Trophoblast cell (in vitro differentiated cells and primary cell): ENCODE data around the gene PTGDR2.

Experiments
- DNase-seq, 2 donors: peaks; one replicate each; pipeline ENCODE4 v3.0.0-alpha.2; 2016
- H2AFZ ChIP-seq: 2 replicates; pipeline ENCODE4 v1.6.1; 2013; ENCODE audit warnings: low read length, moderate library complexity, mild to moderate bottlenecking; ENCODE audit not compliant: insufficient read depth, poor library complexity
- H2AK5ac ChIP-seq: 2 replicates; pipeline ENCODE4 v1.6.1; 2013; ENCODE audit warnings: mild to moderate bottlenecking, low read length
- H2BK120ac ChIP-seq: 2 replicates; pipeline ENCODE4 v1.6.1; 2013; ENCODE audit warnings: low read length, mild to moderate bottlenecking, moderate library complexity; ENCODE audit not compliant: insufficient read depth, poor library complexity
- H2BK12ac ChIP-seq: 2 replicates; pipeline ENCODE4 v1.6.1; 2013; ENCODE audit warnings: mild to moderate bottlenecking, low read length, moderate library complexity
- H2BK5ac ChIP-seq: 2 replicates; pipeline ENCODE4 v1.6.1; 2013; ENCODE audit warnings: low read length, low read depth, moderate library complexity, mild to moderate bottlenecking; ENCODE audit not compliant: poor library complexity
- H3K14ac ChIP-seq: 2 replicates; pipeline ENCODE4 v1.6.1; 2013; ENCODE audit warnings: mild to moderate bottlenecking, low read length
- H3K18ac ChIP-seq: 2 replicates; pipeline ENCODE4 v1.6.1; 2013; ENCODE audit warnings: mild to moderate bottlenecking, low read length
- H3K23ac ChIP-seq: 2 replicates; pipeline ENCODE4 v1.6.1; 2013; ENCODE audit warnings: low read length
- H3K27ac ChIP-seq: 2 replicates; pipeline ENCODE4 v1.5.1; 2013; ENCODE audit warnings: low read depth, mild to moderate bottlenecking, inconsistent platforms, low read length, moderate library complexity
- H3K27me3 ChIP-seq: 2 replicates; pipeline ENCODE4 v1.6.1; 2013; ENCODE audit warnings: inconsistent platforms, mild to moderate bottlenecking, low read length, moderate library complexity; ENCODE audit not compliant: insufficient read depth
- H3K36me3 ChIP-seq, 2 experiments: 1 replicate in 1 of 2; 2 replicates in 1 of 2; pipeline ENCODE4 v1.6.1; 2013; ENCODE audit warnings: low read length in 2 of 2, mild to moderate bottlenecking in 2 of 2, moderate library complexity in 1 of 2; ENCODE audit not compliant: insufficient read depth in 2 of 2, control insufficient read depth in 1 of 2
- H3K4ac ChIP-seq: 2 replicates; pipeline ENCODE4 v1.6.1; 2013; ENCODE audit warnings: low read depth, mild to moderate bottlenecking, low read length, moderate library complexity
- H3K4me1 ChIP-seq, 2 experiments: 1 replicate in 1 of 2; 2 replicates in 1 of 2; pipeline ENCODE4 v1.6.1; 2013; ENCODE audit warnings: low read length in 2 of 2, mild to moderate bottlenecking in 2 of 2, moderate library complexity in 1 of 2; ENCODE audit not compliant: insufficient read depth in 2 of 2, control insufficient read depth in 1 of 2
- H3K4me2 ChIP-seq: 2 replicates; pipeline ENCODE4 v1.6.1; 2013; ENCODE audit warnings: inconsistent platforms, mild to moderate bottlenecking, low read length, moderate library complexity
- H3K4me3 ChIP-seq: 2 replicates; pipeline ENCODE4 v1.5.1; 2013; ENCODE audit warnings: mild to moderate bottlenecking, low read depth, low read length, inconsistent platforms
- H3K79me1 ChIP-seq: one replicate; pipeline ENCODE4 v1.6.1; 2013; ENCODE audit warnings: low read length
- H3K79me2 ChIP-seq: 2 replicates; pipeline ENCODE4 v1.6.1; 2013; ENCODE audit warnings: low read length, mild to moderate bottlenecking; ENCODE audit not compliant: control insufficient read depth, insufficient read depth, poor library complexity
- H3K9ac ChIP-seq: 2 replicates; pipeline ENCODE4 v1.6.1; 2013; ENCODE audit warnings: mild to moderate bottlenecking, low read length
- H3K9me3 ChIP-seq: 2 replicates; pipeline ENCODE4 v1.6.1; 2013; ENCODE audit warnings: low read depth, mild to moderate bottlenecking, control low read depth, inconsistent platforms, low read length; ENCODE audit not compliant: insufficient read depth
- H4K12ac ChIP-seq: 2 replicates; pipeline ENCODE4 v1.6.1; 2013; ENCODE audit warnings: low read depth, mild to moderate bottlenecking, low read length, moderate library complexity
- H4K8ac ChIP-seq: 2 replicates; pipeline ENCODE4 v1.6.1; 2013; ENCODE audit warnings: low read depth, mild to moderate bottlenecking, low read length, moderate library complexity
- H4K91ac ChIP-seq: one replicate; pipeline ENCODE4 v1.6.1; 2013; ENCODE audit warnings: low read depth, mild to moderate bottlenecking, low read length, moderate library complexity
- WGBS: extraction: QIAGEN DNeasy Blood & Tissue Kit; methylation state at CpG from one replicate; pipeline ENCODE4 v1.1.7; 2013; ENCODE audit warnings: missing lambda C conversion rate; ENCODE audit not compliant: insufficient read length, insufficient coverage; ENCODE audit errors: extremely low coverage; 5-methylcytosine and 5-hydroxymethylcytosine counted together

PTGDR2 gene

DNA sequence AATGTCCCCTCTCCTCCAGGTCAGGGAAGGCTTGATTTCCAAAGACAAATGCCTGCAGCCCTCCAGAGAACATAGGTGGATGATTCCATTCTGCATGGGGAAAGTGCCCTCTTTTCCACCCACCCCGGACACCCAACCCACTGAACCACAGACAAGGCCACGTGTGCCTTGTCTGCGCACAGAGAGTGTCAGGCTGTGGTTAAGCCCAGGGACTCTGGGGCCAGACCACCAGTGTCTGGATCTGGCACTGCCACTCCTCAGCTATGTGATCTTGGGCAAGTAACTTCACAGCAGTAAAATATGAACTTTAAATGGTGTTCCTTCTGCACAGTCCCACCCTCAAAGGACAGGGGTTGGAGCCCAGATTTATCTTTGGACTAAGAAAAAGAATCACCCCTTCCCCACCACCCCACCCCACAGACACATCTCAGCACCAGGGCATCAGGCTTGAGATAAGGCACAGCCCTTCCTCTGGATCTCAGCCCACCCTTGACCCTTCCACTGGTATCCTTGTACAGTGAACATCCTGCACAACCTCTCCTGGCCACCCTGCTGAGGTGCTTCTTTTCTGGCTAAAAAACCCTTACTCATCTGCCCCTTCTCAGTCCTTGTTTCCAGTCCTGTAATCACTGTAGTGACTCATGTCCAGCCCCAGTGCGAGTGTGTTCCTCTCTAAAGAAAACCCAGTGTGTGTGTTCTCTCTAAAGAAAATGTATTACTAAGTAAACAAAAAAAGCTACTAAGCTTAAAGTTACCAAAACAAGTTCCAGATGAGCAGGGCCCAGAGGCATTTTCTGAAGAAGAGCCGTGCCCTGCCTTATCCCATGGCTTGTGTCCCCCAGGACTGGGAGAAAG, 1.9 kb upstream of the PTGDR2 start:
- H3K27me3 ChIP-seq, result no peaks in the 10 kb centered on the region

GRCh38 chr11:60854847-60855725, 664 bp downstream of the PTGDR2 start:
- H3K79me1 ChIP-seq, result no peaks in the 10 kb centered on the region
- H2BK5ac ChIP-seq, result no peak overlapping the region
- no peak overlapping the region for H3K18ac ChIP-seq
- no peaks in the 10 kb centered on the region for H3K27me3 ChIP-seq
- WGBS, result no CpG with 5 or more reads among the region's 8 CpGs
- H3K14ac ChIP-seq, result no peak overlapping the region
- H4K12ac ChIP-seq, result no peak overlapping the region
- no peak overlapping the region for H3K4me3 ChIP-seq
- no peak overlapping the region for H3K23ac ChIP-seq
- H3K27ac ChIP-seq, result no peak overlapping the region
- H2AFZ ChIP-seq, result no peak overlapping the region
- no peak overlapping the region for H4K8ac ChIP-seq
- no peak overlapping the region for H3K9ac ChIP-seq
- no peak overlapping the region for H3K4ac ChIP-seq
- no peaks in the 10 kb centered on the region for H3K4me1 ChIP-seq
- no peaks in the 10 kb centered on the region for H3K79me2 ChIP-seq
- H3K9me3 ChIP-seq, result peaks cover 3% of the 10 kb centered on the region
- H4K91ac ChIP-seq, result no peak overlapping the region
- H2AK5ac ChIP-seq, result no peak overlapping the region
- H2BK120ac ChIP-seq, result no peak overlapping the region
- no peak overlapping the region for H3K4me2 ChIP-seq
- DNase-seq, result no peak
- peaks cover 14 to 21% of the 10 kb centered on the region in 2 experiments for H3K36me3 ChIP-seq
- H2BK12ac ChIP-seq, result no peak overlapping the region

More for the DNA sequence above, 1.9 kb upstream of the PTGDR2 start:
- Histone ChIP-seq H4K91ac (no peak overlapping the region), H2AK5ac (no peak overlapping the region), H3K79me2 (no peaks in the 10 kb centered on the region), H3K14ac (no peak overlapping the region), H4K8ac (no peak overlapping the region), H4K12ac (no peak overlapping the region), H2AFZ (no peak overlapping the region), H2BK120ac (no peak overlapping the region), H3K18ac (no peak overlapping the region), H3K4me3 (no peak overlapping the region), H2BK12ac (no peak overlapping the region), H2BK5ac (no peak overlapping the region), H3K4me1 (no peaks in the 10 kb centered on the region), H3K23ac (no peak overlapping the region), H3K9me3 (peaks cover 3% of the 10 kb centered on the region), H3K9ac (no peak overlapping the region), H3K4ac (no peak overlapping the region), H3K27ac (no peak overlapping the region), H3K36me3 (peaks cover 1% of the 10 kb centered on the region in 2 experiments), H3K4me2 (no peak overlapping the region), H3K79me1 (no peaks in the 10 kb centered on the region)
- WGBS, result no CpG with 5 or more reads among the region's 5 CpGs
- DNase-seq, result no peak

- peak overlapping the region; percentile 10 for H3K4me3 ChIP-seq
- no peak overlapping the region for H3K9ac ChIP-seq
- no peaks in the 10 kb centered on the region for H3K79me1 ChIP-seq
- WGBS, result no CpG with 5 or more reads among the region's 8 CpGs
- no peak overlapping the region for H3K4ac ChIP-seq
- H3K36me3 ChIP-seq, result peaks cover 22 to 28% of the 10 kb centered on the region in 2 experiments
- H3K79me2 ChIP-seq, result no peaks in the 10 kb centered on the region
- no peak overlapping the region for H2BK5ac ChIP-seq
- no peak overlapping the region for H3K14ac ChIP-seq
- H3K4me2 ChIP-seq, result no peak overlapping the region
- H2BK120ac ChIP-seq, result no peak overlapping the region
- no peak overlapping the region for H4K12ac ChIP-seq
- H2BK12ac ChIP-seq, result no peak overlapping the region
- H4K91ac ChIP-seq, result no peak overlapping the region
- no peak for DNase-seq
- no peaks in the 10 kb centered on the region for H3K27me3 ChIP-seq
- no peak overlapping the region for H4K8ac ChIP-seq
- no peak overlapping the region for H3K23ac ChIP-seq
- no peak overlapping the region for H2AFZ ChIP-seq
- no peak overlapping the region for H2AK5ac ChIP-seq
- H3K27ac ChIP-seq, result no peak overlapping the region
- no peaks in the 10 kb centered on the region for H3K4me1 ChIP-seq
- H3K18ac ChIP-seq, result no peak overlapping the region
- H3K9me3 ChIP-seq, result peaks cover 3% of the 10 kb centered on the region
These were observed 1.5 kb downstream of the PTGDR2 start for GRCh38 chr11:60854140-60854846.
